ENCODE results near the gene SPATA32.

DNA sequence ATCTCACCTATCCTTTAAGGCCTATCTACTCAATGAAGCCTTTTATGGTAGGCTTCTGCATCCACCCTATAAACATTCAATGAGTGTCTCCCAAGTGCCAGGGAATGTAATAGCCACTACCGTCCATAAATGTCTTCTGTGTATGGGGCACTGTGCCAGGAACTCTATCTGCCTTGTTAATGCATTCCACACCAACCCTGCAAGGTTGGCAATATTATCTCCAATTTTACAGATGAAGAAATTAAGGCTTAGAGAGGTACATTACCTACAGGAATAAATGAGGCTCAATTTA, 34.9 kb upstream of the SPATA32 start:
- TF ChIP-seq, protein P1, sequence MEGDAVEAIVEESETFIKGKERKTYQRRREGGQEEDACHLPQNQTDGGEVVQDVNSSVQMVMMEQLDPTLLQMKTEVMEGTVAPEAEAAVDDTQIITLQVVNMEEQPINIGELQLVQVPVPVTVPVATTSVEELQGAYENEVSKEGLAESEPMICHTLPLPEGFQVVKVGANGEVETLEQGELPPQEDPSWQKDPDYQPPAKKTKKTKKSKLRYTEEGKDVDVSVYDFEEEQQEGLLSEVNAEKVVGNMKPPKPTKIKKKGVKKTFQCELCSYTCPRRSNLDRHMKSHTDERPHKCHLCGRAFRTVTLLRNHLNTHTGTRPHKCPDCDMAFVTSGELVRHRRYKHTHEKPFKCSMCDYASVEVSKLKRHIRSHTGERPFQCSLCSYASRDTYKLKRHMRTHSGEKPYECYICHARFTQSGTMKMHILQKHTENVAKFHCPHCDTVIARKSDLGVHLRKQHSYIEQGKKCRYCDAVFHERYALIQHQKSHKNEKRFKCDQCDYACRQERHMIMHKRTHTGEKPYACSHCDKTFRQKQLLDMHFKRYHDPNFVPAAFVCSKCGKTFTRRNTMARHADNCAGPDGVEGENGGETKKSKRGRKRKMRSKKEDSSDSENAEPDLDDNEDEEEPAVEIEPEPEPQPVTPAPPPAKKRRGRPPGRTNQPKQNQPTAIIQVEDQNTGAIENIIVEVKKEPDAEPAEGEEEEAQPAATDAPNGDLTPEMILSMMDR (IDR thresholded peaks at IDR 0.05) = no peak
- TF ChIP-seq EZH2 (IDR thresholded peaks at IDR 0.05) (no peak), EZH2phosphoT487 (IDR thresholded peaks at IDR 0.05) (no peak)
